Peyer's patch (tissue), 4 donors: ENCODE data around the gene GLRA1. TPM values are rescaled to one million over a fixed set of nuclear protein-coding genes. Genes with fewer than 3 reads are reported as not detected.

ENCODE experiments used
- DNase-seq, 3 donors: peaks; one replicate each; pipeline ENCODE4 v3.0.0-alpha.2; 2017 to 2019
- H3K27ac ChIP-seq, 4 donors: fragments of 200-600 bp; sonication (generic); one replicate each; pipeline ENCODE4 v1.5.1; 2016 to 2019
- H3K27me3 ChIP-seq, 2 donors: fragments of 200-600 bp; sonication (generic); one replicate each; pipeline ENCODE4 v1.5.1; 2019
- H3K36me3 ChIP-seq, 3 donors: fragments of 200-600 bp; sonication (generic); one replicate each; pipeline ENCODE4 v1.5.1; 2016 to 2019
- H3K4me1 ChIP-seq, 4 donors: fragments of 200-600 bp; sonication (generic); one replicate each; pipeline ENCODE4 v1.5.1; 2016 to 2019
- H3K4me3 ChIP-seq, 4 donors: fragments of 200-600 bp; sonication (generic); 1 replicate in 3 of 4; 2 replicates in 1 of 4; pipeline ENCODE4 v1.5.1; 2016 to 2019; ENCODE audit warnings: mild to moderate bottlenecking in 1 of 4
- H3K9me3 ChIP-seq, 4 donors: fragments of 200-600 bp; sonication (generic); one replicate each; pipeline ENCODE4 v1.5.1; 2016 to 2019; ENCODE audit warnings: mild to moderate bottlenecking in 1 of 4
- POLR2A ChIP-seq, 2 donors: fragments of 450-650 bp; IDR thresholded peaks; one replicate each; pipeline ENCODE4 v1.5.1; 2017; ENCODE audit warnings: antibody characterized with exemption in 2 of 2, mild to moderate bottlenecking in 2 of 2, moderate library complexity in 2 of 2
- total RNA-seq, 4 donors: library from RNA; depleted of rRNA; stranded (reverse); fragments of >200 nt; gene quantifications; one replicate each; pipeline ENCODE4 v1.1.0, GENCODE V29; 2016
- TF ChIP-seq, protein P1 (sequence below), 6 experiments: fragments of 450-650 bp in 4 of 6; fragments of 200-600 bp in 2 of 6; sonication (generic) in 1 of 6; IDR thresholded peaks; one replicate each; pipeline ENCODE4 v1.5.1; 2017 to 2019; ENCODE audit warnings: antibody characterized with exemption in 6 of 6, mild to moderate bottlenecking in 3 of 6, moderate library complexity in 1 of 6

Gene GLRA1
- total RNA-seq, 4 donors from 2014 or later, result not detected

DNA sequence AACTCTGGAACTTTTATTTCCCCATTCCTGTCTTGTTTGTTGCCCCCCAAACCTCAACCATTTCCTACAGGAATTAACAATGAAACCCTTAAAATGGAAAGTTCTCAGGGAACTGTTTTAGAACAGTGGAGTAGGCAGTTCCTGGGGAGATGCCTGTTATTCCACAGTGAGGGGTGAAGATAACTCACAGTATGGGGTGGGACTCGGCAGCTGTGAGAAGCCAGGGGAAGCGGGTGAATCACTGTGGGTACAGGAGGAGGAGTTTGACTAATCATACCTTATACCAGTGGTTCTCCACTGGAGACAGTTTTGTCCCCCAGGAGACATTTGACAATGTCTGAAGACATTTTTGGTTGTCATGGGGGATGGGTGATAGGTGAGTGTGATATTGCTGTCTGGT is 36.9 kb upstream of the GLRA1 start:
- H3K36me3 ChIP-seq, result no peaks in the 10 kb centered on the region
- no peak for DNase-seq
- H3K27ac ChIP-seq, result no peak overlapping the region
- TF ChIP-seq, protein P1, sequence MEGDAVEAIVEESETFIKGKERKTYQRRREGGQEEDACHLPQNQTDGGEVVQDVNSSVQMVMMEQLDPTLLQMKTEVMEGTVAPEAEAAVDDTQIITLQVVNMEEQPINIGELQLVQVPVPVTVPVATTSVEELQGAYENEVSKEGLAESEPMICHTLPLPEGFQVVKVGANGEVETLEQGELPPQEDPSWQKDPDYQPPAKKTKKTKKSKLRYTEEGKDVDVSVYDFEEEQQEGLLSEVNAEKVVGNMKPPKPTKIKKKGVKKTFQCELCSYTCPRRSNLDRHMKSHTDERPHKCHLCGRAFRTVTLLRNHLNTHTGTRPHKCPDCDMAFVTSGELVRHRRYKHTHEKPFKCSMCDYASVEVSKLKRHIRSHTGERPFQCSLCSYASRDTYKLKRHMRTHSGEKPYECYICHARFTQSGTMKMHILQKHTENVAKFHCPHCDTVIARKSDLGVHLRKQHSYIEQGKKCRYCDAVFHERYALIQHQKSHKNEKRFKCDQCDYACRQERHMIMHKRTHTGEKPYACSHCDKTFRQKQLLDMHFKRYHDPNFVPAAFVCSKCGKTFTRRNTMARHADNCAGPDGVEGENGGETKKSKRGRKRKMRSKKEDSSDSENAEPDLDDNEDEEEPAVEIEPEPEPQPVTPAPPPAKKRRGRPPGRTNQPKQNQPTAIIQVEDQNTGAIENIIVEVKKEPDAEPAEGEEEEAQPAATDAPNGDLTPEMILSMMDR (IDR thresholded peaks at IDR 0.05), result no peak
- TF ChIP-seq POLR2A (IDR thresholded peaks at IDR 0.05), result no peak
- no peaks in the 10 kb centered on the region for H3K27me3 ChIP-seq
- no peak overlapping the region for H3K4me3 ChIP-seq
- H3K4me1 ChIP-seq, result no peaks in the 10 kb centered on the region
- H3K9me3 ChIP-seq, result no peaks in the 10 kb centered on the region

DNA sequence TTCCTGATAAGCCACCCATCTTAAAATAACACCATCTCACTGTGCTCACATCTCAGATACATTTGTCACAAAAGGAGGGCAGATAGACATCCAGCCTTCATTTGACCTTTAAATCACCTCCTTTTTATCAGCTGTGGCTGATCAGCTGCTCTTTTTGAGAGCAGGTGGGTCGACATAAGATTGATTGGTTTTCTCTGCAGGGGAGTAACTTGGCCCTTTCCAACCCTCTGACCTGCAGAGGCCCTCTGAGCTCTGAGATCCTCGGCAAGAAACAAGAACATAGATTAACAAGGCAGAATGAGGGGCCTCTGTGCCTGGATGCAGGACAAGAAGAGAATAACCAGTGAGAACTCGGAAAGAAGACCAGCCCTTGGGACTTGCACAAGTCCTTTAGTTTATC is 33.5 kb upstream of the GLRA1 start:
- Histone ChIP-seq H3K4me3 (no peak overlapping the region), H3K27me3 (no peaks in the 10 kb centered on the region), H3K27ac (no peak overlapping the region), H3K36me3 (no peaks in the 10 kb centered on the region), H3K4me1 (no peaks in the 10 kb centered on the region), H3K9me3 (no peaks in the 10 kb centered on the region)
- TF ChIP-seq, protein P1 (IDR thresholded peaks at IDR 0.05), result no peak
- no peak for TF ChIP-seq POLR2A (IDR thresholded peaks at IDR 0.05)
- no peak for DNase-seq

DNA sequence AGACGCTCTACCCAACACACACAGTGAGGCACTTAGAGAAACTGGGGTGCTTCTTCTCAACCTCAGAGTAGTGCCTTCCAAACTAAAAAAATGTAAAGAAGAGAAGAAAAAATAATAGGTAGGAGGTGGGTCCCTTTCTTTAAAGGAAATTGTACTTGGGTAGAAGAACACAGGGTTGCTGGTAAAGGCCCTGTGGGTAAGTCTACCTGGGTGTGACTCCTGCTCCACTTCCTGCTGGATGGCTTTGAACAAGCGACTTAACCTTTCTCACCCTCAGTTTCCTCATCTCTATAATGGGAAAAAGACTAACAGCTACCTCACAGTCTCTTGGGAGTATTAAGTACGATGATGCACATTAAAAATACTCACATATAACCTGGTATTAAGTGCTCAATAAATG is 32.1 kb upstream of the GLRA1 start:
- no peaks in the 10 kb centered on the region for H3K4me1 ChIP-seq
- DNase-seq, result no peak
- no peaks in the 10 kb centered on the region for H3K27me3 ChIP-seq
- H3K9me3 ChIP-seq, result no peaks in the 10 kb centered on the region
- no peak overlapping the region for H3K27ac ChIP-seq
- no peak overlapping the region for H3K4me3 ChIP-seq
- no peaks in the 10 kb centered on the region for H3K36me3 ChIP-seq
- TF ChIP-seq, protein P1 (IDR thresholded peaks at IDR 0.05), result no peak
- TF ChIP-seq POLR2A (IDR thresholded peaks at IDR 0.05), result no peak

DNA sequence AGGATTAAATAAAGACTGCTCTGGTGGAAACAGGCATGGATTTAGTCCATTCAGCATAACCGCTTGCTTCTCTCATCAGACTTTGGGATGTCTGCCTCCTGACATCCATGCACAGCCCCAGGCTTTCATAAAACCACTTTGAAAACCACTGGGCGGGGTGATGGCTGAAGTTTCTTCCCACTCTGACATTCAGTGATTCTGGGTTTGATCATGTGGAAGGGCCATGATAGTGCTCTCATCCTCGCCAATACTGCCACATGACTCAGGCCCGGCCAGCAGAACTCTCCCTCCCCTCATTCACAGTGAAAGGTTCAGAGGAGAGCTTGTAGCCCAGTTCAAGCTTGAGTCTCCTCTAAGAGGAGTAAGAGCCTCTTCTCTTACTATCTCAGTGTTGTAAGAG is 29.6 kb upstream of the GLRA1 start:
- Histone ChIP-seq H3K4me1 (no peaks in the 10 kb centered on the region), H3K4me3 (no peak overlapping the region), H3K9me3 (no peaks in the 10 kb centered on the region), H3K27ac (no peak overlapping the region), H3K36me3 (no peaks in the 10 kb centered on the region), H3K27me3 (no peaks in the 10 kb centered on the region)
- no peak for DNase-seq
- TF ChIP-seq, protein P1 (IDR thresholded peaks at IDR 0.05), result no peak
- no peak for TF ChIP-seq POLR2A (IDR thresholded peaks at IDR 0.05)

DNA sequence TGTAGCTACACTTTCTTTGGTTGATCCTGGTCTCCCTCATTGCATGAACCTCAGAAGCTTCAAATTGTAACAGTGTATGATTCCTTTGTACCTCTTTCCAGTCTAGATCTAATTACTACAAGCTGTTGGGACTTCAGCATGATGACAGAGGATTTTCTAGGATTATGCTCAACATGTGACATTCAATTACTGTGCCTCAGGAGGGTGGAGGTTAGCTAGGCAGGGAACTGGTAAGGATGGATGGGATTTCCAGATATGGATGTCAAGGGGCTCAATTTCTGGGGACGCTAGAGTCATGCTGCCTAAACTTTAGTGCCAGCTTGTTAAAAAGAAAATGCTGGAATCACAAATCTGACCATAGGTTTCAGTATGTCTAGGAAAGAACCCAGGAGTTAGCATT is 29.2 kb upstream of the GLRA1 start:
- TF ChIP-seq, protein P1 (IDR thresholded peaks at IDR 0.05), result no peak
- no peak for TF ChIP-seq POLR2A (IDR thresholded peaks at IDR 0.05)
- Histone ChIP-seq H3K4me1 (no peaks in the 10 kb centered on the region), H3K4me3 (no peak overlapping the region), H3K27ac (no peak overlapping the region), H3K9me3 (no peaks in the 10 kb centered on the region), H3K27me3 (no peaks in the 10 kb centered on the region), H3K36me3 (no peaks in the 10 kb centered on the region)
- DNase-seq, result no peak

DNA sequence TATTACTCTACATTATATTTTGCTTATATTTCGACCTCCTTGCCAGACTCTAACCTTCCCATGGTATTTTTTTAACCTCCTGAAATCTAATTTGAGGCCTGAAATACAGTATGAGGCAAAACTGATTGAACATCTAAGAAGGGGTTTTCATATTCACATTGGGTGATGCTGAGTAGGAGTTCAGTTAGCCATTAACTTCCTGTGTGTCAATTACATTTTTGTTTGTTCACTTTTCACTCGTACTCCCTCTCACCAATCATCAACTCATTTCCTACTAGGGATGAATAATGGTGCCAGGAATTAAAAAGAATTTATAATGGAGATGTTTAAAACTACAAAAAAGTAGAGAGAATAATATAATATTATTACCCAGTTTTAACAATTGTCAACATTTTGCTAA is 27.6 kb upstream of the GLRA1 start:
- no peaks in the 10 kb centered on the region for H3K9me3 ChIP-seq
- no peaks in the 10 kb centered on the region for H3K4me1 ChIP-seq
- no peak overlapping the region for H3K4me3 ChIP-seq
- DNase-seq, result no peak
- H3K27ac ChIP-seq, result no peak overlapping the region
- H3K27me3 ChIP-seq, result no peaks in the 10 kb centered on the region
- H3K36me3 ChIP-seq, result no peaks in the 10 kb centered on the region
- TF ChIP-seq, protein P1 (IDR thresholded peaks at IDR 0.05), result no peak
- no peak for TF ChIP-seq POLR2A (IDR thresholded peaks at IDR 0.05)
